ENCODE results near the gene PIEZO1. TPM values are rescaled to one million over a fixed set of nuclear protein-coding genes. Genes with fewer than 3 reads are reported as not detected.
"Not testable (repeated sequence)": the region's sequence is repeated elsewhere in the genome, so short reads cannot be mapped to it uniquely, and the experiment has no call there.

The PIEZO1 gene
- polyA plus RNA-seq, 4 donors, result 25.6 to 55.5 (median 32.9) TPM

GRCh38 chr16:88678224-88678979, 106.6 kb downstream of the PIEZO1 start:
- no peak for DNase-seq (ENCODE audit: low read depth in 4 of 4, low spot score in 3 of 4)

GRCh38 chr16:88677721-88678120, 107.3 kb downstream of the PIEZO1 start:
- DNase-seq (ENCODE audit: low read depth in 4 of 4, low spot score in 3 of 4), result no peak

- DNase-seq (ENCODE audit: low read depth in 4 of 4, low spot score in 3 of 4), result no peak
Observed at GRCh38 chr16:88676502-88677242, 108.3 kb downstream of the PIEZO1 start.

- no peak for DNase-seq (ENCODE audit: low read depth in 4 of 4, low spot score in 3 of 4)
Observed at GRCh38 chr16:88673716-88674379, 111.2 kb downstream of the PIEZO1 start.

- DNase-seq (ENCODE audit: low read depth in 4 of 4, low spot score in 3 of 4), result no peak
Observed at GRCh38 chr16:88672776-88673175, 112.2 kb downstream of the PIEZO1 start.

GRCh38 chr16:88671806-88672205, 113.2 kb downstream of the PIEZO1 start:
- no peak for DNase-seq (ENCODE audit: low read depth in 4 of 4, low spot score in 3 of 4)

- no peak for DNase-seq (ENCODE audit: low read depth in 4 of 4, low spot score in 3 of 4)
Observed at GRCh38 chr16:88669980-88670379, 115.0 kb downstream of the PIEZO1 start.

- DNase-seq (ENCODE audit: low read depth in 4 of 4, low spot score in 3 of 4), result not testable (repeated sequence)
Observed at GRCh38 chr16:88669493-88669892, 115.5 kb downstream of the PIEZO1 start.

GRCh38 chr16:88667461-88667860, 117.6 kb downstream of the PIEZO1 start:
- DNase-seq (ENCODE audit: low read depth in 4 of 4, low spot score in 3 of 4), result no peak

- no peak for DNase-seq (ENCODE audit: low read depth in 4 of 4, low spot score in 3 of 4)
Observed at GRCh38 chr16:88665570-88665969, 119.5 kb downstream of the PIEZO1 start.

Other genes starting within 250 kb of the PIEZO1 start
- 10 to 100 TPM; 32.6 to 42.2 (median 34.8) TPM for gene ZC3H18, start 214.8 kb downstream of the PIEZO1 start, polyA plus RNA-seq (ENCODE audit: insufficient read length in 4 of 4)
- gene IL17C, start 146.6 kb downstream of the PIEZO1 start, polyA plus RNA-seq (ENCODE audit: insufficient read length in 4 of 4), result under 1 TPM in 1 of 4 donors, not detected in 3; 0.20 TPM
- gene CYBA, start 134.2 kb downstream of the PIEZO1 start, polyA plus RNA-seq (ENCODE audit: insufficient read length in 4 of 4), result 100 to 1,000 TPM; 102 to 202 (median 108) TPM
- 10 to 100 TPM; 25.4 to 40.6 (median 27.4) TPM for gene MVD, start 122.1 kb downstream of the PIEZO1 start, polyA plus RNA-seq (ENCODE audit: insufficient read length in 4 of 4)
- gene SNAI3, start 98.7 kb downstream of the PIEZO1 start, polyA plus RNA-seq (ENCODE audit: insufficient read length in 4 of 4), result under 1 TPM; 0.39 to 0.86 (median 0.60) TPM
- gene RNF166, start 78.8 kb downstream of the PIEZO1 start, polyA plus RNA-seq (ENCODE audit: insufficient read length in 4 of 4), result 10 to 100 TPM; 14.1 to 21.7 (median 19.9) TPM
- 10 to 100 TPM; 10.3 to 17.9 (median 10.8) TPM for gene CTU2, start 78.7 kb downstream of the PIEZO1 start, polyA plus RNA-seq (ENCODE audit: insufficient read length in 4 of 4)
- 10 to 100 TPM; 14.4 to 21.9 (median 14.9) TPM for gene CDT1, start 18.6 kb upstream of the PIEZO1 start, polyA plus RNA-seq (ENCODE audit: insufficient read length in 4 of 4)
- gene APRT, start 26.7 kb upstream of the PIEZO1 start, polyA plus RNA-seq (ENCODE audit: insufficient read length in 4 of 4), result 100 to 1,000 TPM in 1 of 4 donors, 10 to 100 TPM in 3; 80.7 to 126 (median 87.1) TPM
- gene GALNS, start 71.7 kb upstream of the PIEZO1 start, polyA plus RNA-seq (ENCODE audit: insufficient read length in 4 of 4), result 10 to 100 TPM; 21.3 to 23.4 (median 22.7) TPM
- gene TRAPPC2L, start 71.9 kb upstream of the PIEZO1 start, polyA plus RNA-seq (ENCODE audit: insufficient read length in 4 of 4), result 10 to 100 TPM; 73.2 to 90.6 (median 80.1) TPM
- gene PABPN1L, start 81.4 kb upstream of the PIEZO1 start, polyA plus RNA-seq (ENCODE audit: insufficient read length in 4 of 4), result under 1 TPM in 1 of 4 donors, not detected in 3; 0.09 TPM
- 1 to 10 TPM; 2.4 to 3.3 (median 2.8) TPM for gene CBFA2T3, start 192.0 kb upstream of the PIEZO1 start, polyA plus RNA-seq (ENCODE audit: insufficient read length in 4 of 4)

Measured in right renal pelvis (tissue), 4 donors.